Measurements from ENCODE around the gene ZYX.
"Not testable (repeated sequence)": the region's sequence is repeated elsewhere in the genome, so short reads cannot be mapped to it uniquely, and the experiment has no call there.

Gene ZYX

DNA sequence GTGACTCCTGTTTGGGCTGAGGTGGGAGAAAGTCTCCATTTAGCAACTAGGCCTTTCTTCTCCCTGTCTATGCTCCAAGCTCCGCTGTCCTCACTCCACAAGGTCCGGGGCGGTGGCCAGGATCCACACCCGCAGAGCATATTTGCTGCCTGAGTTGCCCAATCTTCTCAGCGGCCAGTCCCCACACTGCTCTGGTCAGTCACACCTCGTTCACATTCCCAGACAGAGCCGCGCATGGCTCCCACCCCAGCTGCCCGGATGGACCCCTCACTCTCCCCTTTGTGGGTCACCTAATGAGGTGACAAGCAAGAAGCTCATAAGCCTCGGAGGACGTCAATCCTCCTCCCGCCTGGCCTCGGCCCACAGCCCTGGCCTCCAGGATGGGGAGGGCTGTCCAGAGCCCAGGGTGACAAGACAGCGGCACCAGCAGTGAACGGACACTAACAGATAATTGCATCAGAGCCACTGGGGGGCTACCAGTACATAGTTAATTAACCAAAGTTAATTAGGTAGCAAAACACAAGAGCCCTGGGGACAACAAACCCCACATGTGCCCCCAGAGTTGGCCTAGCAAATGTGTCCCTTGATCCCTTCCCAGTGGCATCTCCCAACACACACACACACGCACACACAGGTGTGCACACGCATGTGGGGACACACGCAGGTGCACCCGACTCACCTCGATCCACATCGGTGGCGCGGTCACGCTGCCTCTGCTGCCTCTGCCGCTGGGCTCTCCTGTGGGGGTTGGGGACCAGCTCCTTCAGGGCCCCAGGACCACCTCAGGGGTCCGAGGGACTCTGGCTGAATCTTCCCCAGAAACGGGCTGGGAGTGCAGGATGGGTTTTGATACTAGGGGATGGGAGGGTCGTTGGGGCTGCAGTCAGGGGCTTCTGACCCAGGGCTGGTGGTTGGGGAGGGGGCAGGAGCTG is 15.7 kb downstream of the ZYX start:
- DNase-seq (ENCODE audit: low read depth, low spot score): no peak

DNA sequence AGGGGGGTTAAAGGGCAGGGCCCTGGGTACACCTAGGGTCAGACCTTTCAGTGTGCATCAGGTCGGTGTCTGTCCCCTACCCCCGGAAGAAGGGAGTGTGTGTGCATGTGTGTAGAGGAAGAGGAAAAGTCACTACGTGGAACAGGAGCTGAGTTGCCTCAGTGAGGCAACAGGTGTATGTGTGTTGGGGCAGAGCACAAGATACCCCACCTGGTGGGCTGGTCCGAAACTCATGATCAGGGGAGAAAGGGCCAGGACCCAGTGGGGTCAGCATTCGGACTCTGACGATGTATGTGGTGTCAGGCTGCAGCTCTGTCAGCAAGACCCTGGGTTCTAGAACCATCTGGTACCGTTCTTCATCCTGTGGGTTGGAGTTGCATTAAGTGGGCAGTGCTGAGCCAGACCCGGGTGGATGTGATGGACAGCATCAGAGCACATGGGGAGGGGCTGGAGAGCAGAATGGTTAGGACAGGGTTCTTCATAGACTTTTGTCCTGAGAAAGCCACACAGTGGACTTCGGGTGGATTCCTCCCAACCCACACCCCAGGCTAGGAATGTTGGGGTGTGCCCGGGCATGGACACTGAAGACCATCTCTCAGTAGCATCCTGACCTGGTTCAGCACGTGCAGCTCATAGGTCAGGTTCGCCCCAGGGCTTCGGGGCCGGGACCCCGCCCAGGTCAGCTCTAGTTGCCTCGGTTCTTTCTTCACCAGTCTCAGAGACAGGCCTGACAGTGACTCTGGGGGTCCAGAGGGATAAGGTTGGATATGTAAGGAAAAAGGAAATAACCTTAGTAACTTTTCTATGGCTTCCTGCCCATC is 16.8 kb downstream of the ZYX start:
- no peak for DNase-seq (ENCODE audit: low read depth, low spot score)

DNA sequence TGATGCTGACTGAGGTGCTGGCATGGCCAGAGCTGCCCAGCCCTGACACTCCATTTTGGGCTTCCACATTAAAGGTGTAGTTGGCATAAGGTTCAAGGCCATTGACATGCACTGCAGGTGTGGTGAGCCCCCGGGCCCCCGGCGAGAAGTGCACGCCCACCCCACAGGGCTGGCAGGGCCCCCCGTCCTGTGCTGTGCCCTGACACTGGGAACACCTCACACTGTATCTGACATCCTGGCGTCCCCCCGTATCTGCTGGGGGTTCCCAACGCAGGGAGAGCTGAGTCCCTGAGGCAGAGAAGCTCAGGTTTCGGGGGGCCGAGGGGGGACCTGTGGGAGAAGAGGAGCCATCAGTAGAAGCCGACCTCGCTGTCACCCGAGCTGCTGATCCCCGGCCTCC is 17.5 kb downstream of the ZYX start:
- no peak for DNase-seq (ENCODE audit: low read depth, low spot score)

DNA sequence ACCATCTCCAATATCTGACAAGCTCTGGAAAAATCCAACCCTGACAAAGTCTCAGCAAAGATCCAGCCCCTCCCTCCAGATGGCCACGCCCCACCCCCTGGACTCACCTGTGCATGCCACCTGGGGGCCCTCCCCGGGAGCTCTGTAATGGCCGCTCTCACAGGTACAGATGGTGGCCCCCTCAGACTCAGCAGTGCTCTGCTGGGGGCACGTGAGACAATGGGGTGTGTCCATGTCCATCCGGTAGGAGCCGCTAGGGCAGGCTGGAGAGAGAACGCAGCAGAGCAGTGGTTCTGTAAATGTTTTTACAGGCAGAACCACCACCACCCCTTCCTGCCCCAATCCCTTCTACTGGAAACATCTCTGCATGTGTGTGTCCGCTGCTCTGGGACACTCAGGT is 18.0 kb downstream of the ZYX start:
- no peak for DNase-seq (ENCODE audit: low read depth, low spot score)

DNA sequence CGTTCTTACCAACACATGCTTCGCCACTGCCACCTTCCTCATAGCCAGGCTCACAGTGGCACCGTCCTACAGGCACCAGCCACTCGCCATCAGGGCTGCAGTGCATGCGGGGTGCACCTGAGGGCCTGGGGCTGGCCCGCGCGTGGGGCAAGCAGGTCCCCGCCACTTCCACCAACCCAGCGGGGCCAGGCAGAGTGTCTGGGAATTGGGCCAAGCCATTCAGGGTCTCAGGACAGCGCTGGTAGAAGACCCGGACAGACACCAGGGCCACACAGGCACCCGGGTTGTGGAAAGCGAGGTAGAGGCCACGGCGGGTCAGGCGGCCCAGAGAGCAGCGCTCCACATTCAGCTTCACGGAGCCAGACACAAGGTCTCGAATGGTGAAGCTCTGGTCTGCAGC is 18.5 kb downstream of the ZYX start:
- DNase-seq (ENCODE audit: low read depth, low spot score): no peak

- DNase-seq (ENCODE audit: low read depth, low spot score): no peak
These were observed 20.1 kb downstream of the ZYX start for GRCh38 chr7:143401265-143401664.

DNA sequence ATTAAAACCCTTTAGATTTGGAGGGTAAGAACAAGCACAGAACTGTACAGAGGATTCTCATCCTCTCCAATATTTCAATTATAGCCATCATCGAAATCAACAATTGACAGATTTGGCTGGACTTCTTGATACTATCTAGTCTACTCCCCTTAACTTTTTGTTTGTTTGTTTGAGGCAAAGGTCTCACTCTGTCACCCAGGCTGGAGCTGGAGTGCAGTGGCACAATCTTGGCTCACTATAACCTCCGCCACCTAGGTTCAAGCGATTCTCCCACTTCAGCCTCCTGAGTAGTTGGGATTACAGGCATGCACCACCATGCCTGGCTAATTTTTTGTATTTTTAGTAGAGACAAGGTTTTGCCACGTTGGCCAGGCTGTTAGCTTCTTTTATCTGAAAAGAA is 21.1 kb downstream of the ZYX start:
- not testable (repeated sequence) for DNase-seq (ENCODE audit: low read depth, low spot score)

DNA sequence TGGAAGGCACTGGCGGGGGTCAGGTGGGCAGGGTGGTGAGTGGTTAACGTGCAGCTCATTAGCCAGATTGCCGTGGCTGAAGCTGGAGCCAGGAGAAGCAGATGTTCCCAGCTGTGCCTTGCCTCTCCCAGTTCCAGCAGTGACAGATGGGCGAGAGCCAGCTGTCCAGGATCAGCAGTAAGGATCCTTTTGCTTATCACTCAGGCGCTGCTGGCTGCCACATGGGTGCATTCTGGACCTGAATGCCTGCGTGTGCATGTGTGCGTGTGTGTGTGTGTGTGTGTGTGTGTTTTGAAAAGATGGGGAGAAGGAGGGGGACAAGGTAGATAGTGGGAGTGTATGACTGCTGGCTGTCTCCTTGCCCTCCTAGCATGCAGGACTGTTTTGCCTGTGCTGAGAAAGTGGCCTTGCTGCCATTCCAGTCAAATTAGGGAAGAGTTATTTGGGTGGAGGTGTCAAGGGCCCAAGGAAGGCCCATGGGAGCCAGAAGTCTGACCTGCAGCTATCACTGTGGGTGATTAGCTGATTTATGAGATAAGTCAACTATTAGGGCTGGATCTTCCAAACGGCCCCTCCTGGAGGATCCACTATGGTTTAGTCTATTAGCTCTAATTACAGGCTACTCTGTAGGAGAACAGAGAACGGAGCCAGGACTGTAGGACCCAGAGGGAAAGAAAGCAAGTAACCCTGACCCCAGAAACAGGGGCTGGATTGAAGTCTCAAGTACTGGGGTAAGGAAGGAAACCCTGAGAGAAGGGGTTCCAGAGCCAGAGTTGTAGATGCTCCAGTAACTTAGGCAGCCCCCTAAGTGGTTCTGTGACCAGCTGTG is 24.2 kb downstream of the ZYX start:
- no peak for DNase-seq (ENCODE audit: low read depth, low spot score)

- DNase-seq (ENCODE audit: low read depth, low spot score): no peak
These were observed 24.8 kb downstream of the ZYX start for GRCh38 chr7:143406002-143406357.

- no peak for DNase-seq (ENCODE audit: low read depth, low spot score)
These were observed 26.4 kb downstream of the ZYX start for GRCh38 chr7:143407287-143408251.

DNA sequence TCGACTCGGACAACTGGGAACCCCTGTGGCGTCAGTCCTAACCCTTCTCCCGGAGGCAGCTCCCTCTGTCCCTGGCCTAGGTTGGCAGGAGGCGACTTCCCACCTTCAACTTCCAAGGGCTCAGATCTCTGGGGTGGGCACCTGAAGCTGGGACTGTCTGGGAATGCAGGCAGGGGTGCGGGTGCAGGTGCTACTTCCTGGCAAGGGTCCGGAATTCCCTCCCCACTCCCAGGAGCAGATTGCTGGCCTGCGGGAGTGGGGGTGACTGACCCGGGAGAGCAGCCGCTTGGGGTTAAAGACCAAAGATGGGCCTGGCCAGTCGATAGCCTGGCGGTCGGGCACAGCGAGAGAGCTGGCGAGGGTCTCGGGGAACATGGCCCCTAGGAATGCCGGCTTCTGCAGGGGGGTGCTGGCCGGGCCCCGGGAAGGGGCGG is 27.1 kb downstream of the ZYX start:
- DNase-seq (ENCODE audit: low read depth, low spot score): no peak

DNA sequence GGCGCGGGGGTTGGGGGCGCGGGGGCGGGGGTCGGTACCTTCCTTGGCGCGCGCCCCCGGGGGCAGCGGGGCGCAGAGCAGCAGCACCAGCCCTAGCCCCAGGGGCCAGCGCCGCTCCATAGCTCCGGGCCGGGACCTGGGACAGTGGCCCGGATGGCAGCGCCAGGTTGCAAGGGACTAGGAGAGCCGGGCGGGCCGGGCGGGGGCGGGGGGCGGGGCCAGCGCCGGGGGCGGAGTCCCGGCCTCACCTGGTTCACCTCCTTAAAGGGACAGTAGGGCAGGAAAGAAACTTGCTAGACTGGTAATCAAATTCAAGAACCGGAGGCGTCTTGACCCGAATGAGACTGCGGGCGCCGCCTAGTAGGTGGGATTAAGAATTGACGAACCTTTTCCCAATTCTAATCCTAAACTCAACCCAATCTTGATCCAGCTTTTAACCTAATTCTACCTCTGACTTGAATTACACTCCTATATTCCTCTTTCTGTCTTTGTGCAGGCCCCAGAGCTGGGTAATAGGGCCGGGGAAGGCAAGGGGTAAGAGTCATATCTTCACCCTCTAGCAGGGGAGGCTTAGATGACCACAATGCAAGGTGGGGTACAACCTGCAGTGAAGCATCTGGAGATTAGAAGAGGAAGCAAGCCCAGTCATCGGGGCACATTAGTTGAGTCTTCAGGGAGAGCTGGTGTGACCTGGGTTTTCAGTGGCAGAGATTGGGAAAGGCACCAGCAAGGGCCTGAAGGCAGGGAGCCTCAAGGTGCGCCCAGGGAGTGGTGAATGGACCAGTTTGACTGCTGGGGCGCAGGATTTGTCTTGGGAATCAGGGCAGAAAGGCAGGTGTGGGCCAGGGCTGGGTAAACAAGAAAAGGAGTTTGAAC is 27.8 kb downstream of the ZYX start, which contains the start of gene EPHA1:
Gene EPHA1 (minus strand): TSS at position 171 of the 876 bp plus-strand sequence. CDS start 51 bp downstream, at position 120.
- no peak for DNase-seq (ENCODE audit: low read depth, low spot score)

DNA sequence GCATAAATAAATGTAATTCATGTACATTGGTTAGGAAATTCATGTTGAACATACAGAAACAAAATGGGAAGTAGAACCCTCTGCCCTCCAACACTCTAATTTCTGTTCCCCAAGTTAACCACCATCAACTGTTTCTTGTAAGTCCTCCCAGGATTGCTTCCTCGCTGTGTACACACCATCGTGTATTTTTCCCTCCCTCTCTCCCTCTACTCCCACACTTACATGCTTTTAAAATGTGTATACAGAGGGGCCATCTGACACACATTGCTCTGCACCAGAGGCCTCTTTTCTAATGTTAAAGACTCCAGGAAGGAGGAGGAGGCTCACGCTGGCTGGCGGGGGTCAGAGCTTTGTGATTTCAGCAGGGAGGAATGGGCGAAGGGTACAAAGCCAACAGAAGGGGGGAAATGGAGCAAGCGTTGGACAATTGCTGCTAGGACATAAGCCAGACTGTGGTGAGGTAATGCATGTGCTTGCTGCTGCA is 29.4 kb downstream of the ZYX start:
- DNase-seq (ENCODE audit: low read depth, low spot score): no peak

DNA sequence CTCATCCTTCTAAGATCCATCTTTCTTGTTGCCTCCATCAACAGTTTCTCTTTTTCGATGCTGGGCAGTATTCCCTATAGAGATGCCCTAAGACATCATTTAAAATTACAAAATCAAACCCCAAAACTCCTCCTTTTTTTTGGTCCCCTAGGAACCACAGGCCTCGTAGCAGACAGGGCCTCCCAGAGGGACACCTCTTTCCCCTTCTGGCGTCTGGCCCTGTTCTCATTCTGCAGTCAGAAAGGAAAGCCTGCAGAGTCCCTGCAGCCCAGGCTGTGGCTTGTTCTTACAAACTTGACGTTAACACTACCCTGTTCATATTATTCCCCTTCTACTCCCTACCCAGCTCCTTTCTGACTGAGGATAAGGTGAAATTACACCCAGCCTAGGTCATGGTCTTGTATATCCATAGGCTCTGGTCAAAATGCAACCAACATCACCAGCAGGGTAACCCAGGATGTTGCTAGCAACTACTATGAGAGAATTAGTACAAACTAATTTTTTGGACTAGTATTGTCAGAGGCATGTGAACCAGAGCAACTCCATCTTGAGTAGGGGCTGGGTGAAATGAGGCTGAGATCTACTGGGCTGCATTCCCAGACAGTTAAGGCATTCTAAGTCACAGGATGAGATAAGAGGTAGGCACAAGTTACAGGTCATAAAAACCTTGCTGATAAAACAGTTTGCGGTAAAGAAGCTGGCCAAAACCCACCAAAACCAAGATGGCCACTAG is 31.0 kb downstream of the ZYX start:
- no peak for DNase-seq (ENCODE audit: low read depth, low spot score)

DNA sequence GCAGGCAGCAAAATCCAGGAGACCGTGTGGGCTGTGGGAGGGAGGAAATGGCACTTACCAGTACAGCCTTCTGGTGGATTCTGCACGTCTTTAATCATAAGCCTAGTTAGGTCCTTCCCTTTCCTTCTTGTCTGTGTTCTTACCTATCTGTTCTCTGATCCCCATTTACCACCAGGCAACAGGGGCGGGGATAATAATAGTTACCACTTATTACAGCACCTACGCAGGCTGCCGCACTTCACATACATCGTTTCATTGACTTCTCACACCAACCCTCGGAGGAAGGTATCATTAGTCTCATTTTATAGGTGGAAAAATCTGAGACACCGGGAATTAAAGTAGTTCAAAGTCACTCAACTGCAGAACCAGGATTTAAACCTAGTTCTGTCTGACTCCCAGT is 32.0 kb downstream of the ZYX start:
- no peak for DNase-seq (ENCODE audit: low read depth, low spot score)

GRCh38 chr7:143415209-143415608 is 34.1 kb downstream of the ZYX start:
- not testable (repeated sequence) for DNase-seq (ENCODE audit: low read depth, low spot score)

GRCh38 chr7:143415742-143416397 is 34.7 kb downstream of the ZYX start:
- no peak for DNase-seq (ENCODE audit: low read depth, low spot score)

- no peak for DNase-seq (ENCODE audit: low read depth, low spot score)
These were observed 35.5 kb downstream of the ZYX start for GRCh38 chr7:143416565-143417149.

All from activated naive CD8-positive, alpha-beta T cell treated with anti-CD3 and anti-CD28 coated beads, Interleukin-2, amount 50 U/mL, for 16 hours (primary cell).